Measurements from ENCODE around the gene DRAM2. TPM values are rescaled to one million over a fixed set of nuclear protein-coding genes. Genes with fewer than 3 reads are reported as not detected.

Gene DRAM2
- total RNA-seq, 1 donor from 2014 or later, result 29.8 TPM

GRCh38 chr1:111162488-111162880, 22.6 kb upstream of the DRAM2 start:
- TF ChIP-seq CTCF (IDR thresholded peaks at IDR 0.05; ENCODE audit: unreplicated experiment), result no peak
- DNase-seq (ENCODE audit: low spot score in 2 of 2, unreplicated experiment in 2 of 2), result no peak
- H3K27ac Mint-ChIP-seq, result peak overlapping the region; percentile 54
- H3K4me3 Mint-ChIP-seq, result no peak overlapping the region
- H3K4me1 Mint-ChIP-seq, result peaks cover 10% of the 10 kb centered on the region
- no peaks in the 10 kb centered on the region for H3K9me3 Mint-ChIP-seq
- H3K27me3 Mint-ChIP-seq (ENCODE audit: low read depth), result no peaks in the 10 kb centered on the region
- peaks cover 8% of the 10 kb centered on the region for H3K36me3 Mint-ChIP-seq

- H3K27ac Mint-ChIP-seq, result peak overlapping the region; percentile 54
- no peaks in the 10 kb centered on the region for H3K9me3 Mint-ChIP-seq
- no peak for DNase-seq (ENCODE audit: low spot score in 2 of 2, unreplicated experiment in 2 of 2)
- TF ChIP-seq CTCF (IDR thresholded peaks at IDR 0.05; ENCODE audit: unreplicated experiment), result no peak
- peaks cover 10% of the 10 kb centered on the region for H3K4me1 Mint-ChIP-seq
- H3K27me3 Mint-ChIP-seq (ENCODE audit: low read depth), result no peaks in the 10 kb centered on the region
- H3K4me3 Mint-ChIP-seq, result no peak overlapping the region
- H3K36me3 Mint-ChIP-seq, result peaks cover 8% of the 10 kb centered on the region
Observed at GRCh38 chr1:111161843-111162487, 22.1 kb upstream of the DRAM2 start.

DNA sequence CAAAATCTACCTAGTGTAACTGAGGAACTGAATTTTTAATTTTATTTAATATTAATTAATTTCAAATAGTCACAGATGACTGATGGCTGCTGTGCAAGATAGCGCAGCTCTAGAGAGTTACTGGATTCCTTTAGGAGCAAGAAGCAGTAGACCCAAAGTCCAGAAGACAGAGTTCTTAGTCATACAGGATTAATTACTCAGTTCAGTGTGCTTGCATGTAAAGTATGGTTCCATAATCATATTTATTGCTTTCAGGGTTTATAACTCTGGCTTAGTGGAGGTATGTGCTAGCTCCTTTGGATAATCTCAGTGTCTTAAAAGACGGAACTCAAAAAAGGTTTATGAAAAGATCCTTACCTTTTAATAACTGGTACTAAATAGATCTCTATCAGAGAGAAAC, 17.5 kb upstream of the DRAM2 start:
- no peak for DNase-seq (ENCODE audit: low spot score in 2 of 2, unreplicated experiment in 2 of 2)
- H3K36me3 Mint-ChIP-seq, result peaks cover 38% of the 10 kb centered on the region
- peaks cover 20% of the 10 kb centered on the region for H3K9me3 Mint-ChIP-seq
- no peak overlapping the region for H3K4me3 Mint-ChIP-seq
- H3K27ac Mint-ChIP-seq, result no peak overlapping the region
- H3K4me1 Mint-ChIP-seq, result peaks cover 14% of the 10 kb centered on the region
- no peak for TF ChIP-seq CTCF (IDR thresholded peaks at IDR 0.05; ENCODE audit: unreplicated experiment)
- H3K27me3 Mint-ChIP-seq (ENCODE audit: low read depth), result no peaks in the 10 kb centered on the region

- no peak for DNase-seq (ENCODE audit: low spot score in 2 of 2, unreplicated experiment in 2 of 2)
- H3K36me3 Mint-ChIP-seq, result peaks cover 46% of the 10 kb centered on the region
Observed at GRCh38 chr1:111154021-111154999, 14.4 kb upstream of the DRAM2 start.

GRCh38 chr1:111151838-111152237, 11.9 kb upstream of the DRAM2 start:
- peaks cover 50% of the 10 kb centered on the region for H3K36me3 Mint-ChIP-seq
- TF ChIP-seq CTCF (IDR thresholded peaks at IDR 0.05; ENCODE audit: unreplicated experiment), result no peak
- DNase-seq (ENCODE audit: low spot score in 2 of 2, unreplicated experiment in 2 of 2), result no peak
- no peak overlapping the region for H3K4me3 Mint-ChIP-seq
- H3K27ac Mint-ChIP-seq, result no peak overlapping the region
- no peaks in the 10 kb centered on the region for H3K27me3 Mint-ChIP-seq (ENCODE audit: low read depth)
- peaks cover 20% of the 10 kb centered on the region for H3K9me3 Mint-ChIP-seq
- peaks cover 5% of the 10 kb centered on the region for H3K4me1 Mint-ChIP-seq

More at GRCh38 chr1:111154021-111154999, 14.4 kb upstream of the DRAM2 start:
- no peak for TF ChIP-seq CTCF (IDR thresholded peaks at IDR 0.05; ENCODE audit: unreplicated experiment)
- Mint-ChIP-seq H3K27ac (no peak overlapping the region), H3K4me1 (peaks cover 5% of the 10 kb centered on the region), H3K4me3 (no peak overlapping the region), H3K27me3 (ENCODE audit: low read depth) (no peaks in the 10 kb centered on the region), H3K9me3 (peaks cover 20% of the 10 kb centered on the region)
